ENCODE data around the gene XPO6.

Gene XPO6

GRCh38 chr16:28207399-28207798, 4.4 kb downstream of the XPO6 start:
- DNase-seq: no peak

- DNase-seq: no peak
Observed at GRCh38 chr16:28205974-28206373, 5.8 kb downstream of the XPO6 start.

- DNase-seq: no peak
Observed at GRCh38 chr16:28205117-28205899, 6.5 kb downstream of the XPO6 start.

- no peak for DNase-seq
Observed at GRCh38 chr16:28204622-28205021, 7.1 kb downstream of the XPO6 start.

GRCh38 chr16:28204204-28204603, 7.6 kb downstream of the XPO6 start:
- DNase-seq: no peak

GRCh38 chr16:28202147-28202746, 9.5 kb downstream of the XPO6 start:
- no peak for DNase-seq

- no peak for DNase-seq
Observed at GRCh38 chr16:28200661-28201060, 11.1 kb downstream of the XPO6 start.

GRCh38 chr16:28196387-28196987, 15.3 kb downstream of the XPO6 start:
- DNase-seq: no peak

- DNase-seq: no peak
Observed at GRCh38 chr16:28195859-28196258, 15.9 kb downstream of the XPO6 start.

GRCh38 chr16:28193530-28194423, 18.0 kb downstream of the XPO6 start:
- no peak for DNase-seq

GRCh38 chr16:28192806-28193529, 18.8 kb downstream of the XPO6 start:
- DNase-seq: no peak

- no peak for DNase-seq
Observed at GRCh38 chr16:28191364-28191960, 20.3 kb downstream of the XPO6 start.

GRCh38 chr16:28189245-28189644, 22.5 kb downstream of the XPO6 start:
- DNase-seq: no peak

GRCh38 chr16:28188085-28188916, 23.5 kb downstream of the XPO6 start:
- no peak for DNase-seq

GRCh38 chr16:28187595-28188004, 24.2 kb downstream of the XPO6 start:
- no peak for DNase-seq

- no peak for DNase-seq
Observed at GRCh38 chr16:28186752-28187151, 25.0 kb downstream of the XPO6 start.

GRCh38 chr16:28185696-28186095, 26.1 kb downstream of the XPO6 start:
- DNase-seq: no peak

GRCh38 chr16:28184625-28185024, 27.1 kb downstream of the XPO6 start:
- no peak for DNase-seq

GRCh38 chr16:28183930-28184329, 27.8 kb downstream of the XPO6 start:
- no peak for DNase-seq

GRCh38 chr16:28183484-28183883, 28.3 kb downstream of the XPO6 start:
- no peak for DNase-seq

GRCh38 chr16:28182801-28183200, 29.0 kb downstream of the XPO6 start:
- DNase-seq: no peak

Measured in NCI-H1092 treated with DMSO at 0.1 percent for 48 hours (cell line).